H1 (cell line): ENCODE data around the gene PSMD6. TPM values are rescaled to one million over a fixed set of nuclear protein-coding genes. Genes with fewer than 3 reads are reported as not detected.

Source experiments
- CTCF ChIA-PET: fragments of 300-600 bp; sonication (Branson Sonifier 250); formaldehyde crosslinking; loops from one replicate; lab custom pipeline; 2021; ENCODE audit not compliant: partially characterized antibody; lab: Charles Lee
- POLR2A ChIA-PET: fragments of 300-600 bp; sonication (Branson Sonifier 250); formaldehyde crosslinking; loops from one replicate; lab custom pipeline; 2021; ENCODE audit warnings: inconsistent platforms; ENCODE audit not compliant: partially characterized antibody; lab: Charles Lee
- DNase-seq, 2 experiments: peaks; one replicate each; pipeline versions ENCODE4 v3.0.0 to v3.0.0-alpha.2; 2010 to 2022; ENCODE audit warnings: low spot score in 2 of 2, low read depth in 1 of 2, mixed read lengths in 1 of 2
- FAIRE-seq: peaks from 2 replicates; lab custom pipeline; 2011; peaks lifted over from hg19 to GRCh38; lab: Jason Lieb, UNC
- H2AFZ ChIP-seq: 2 replicates; pipeline ENCODE4 v1.8.1; 2012; ENCODE audit warnings: low read length, inconsistent platforms
- H2AK5ac ChIP-seq: 2 replicates; pipeline ENCODE4 v1.6.1; 2013; ENCODE audit warnings: low read depth, low read length
- H2BK120ac ChIP-seq: replicated peaks from 2 replicates; pipeline ENCODE3; 2013; ENCODE audit warnings: low read depth, low read length, inconsistent platforms
- H2BK12ac ChIP-seq: 2 replicates; pipeline ENCODE4 v1.6.1; 2013; ENCODE audit warnings: low read depth, low read length
- H2BK15ac ChIP-seq: 2 replicates; pipeline ENCODE4 v1.6.1; 2013; ENCODE audit warnings: low read length
- H2BK20ac ChIP-seq: 2 replicates; pipeline ENCODE4 v1.6.1; 2013; ENCODE audit warnings: low read length
- H2BK5ac ChIP-seq: 2 replicates; pipeline ENCODE4 v1.6.1; 2013; ENCODE audit warnings: low read depth, low read length
- H3K14ac ChIP-seq: 2 replicates; pipeline ENCODE4 v1.6.1; 2013; ENCODE audit warnings: inconsistent platforms; ENCODE audit not compliant: insufficient read length
- H3K18ac ChIP-seq: 2 replicates; pipeline ENCODE4 v1.6.1; 2013; ENCODE audit warnings: low read length; ENCODE audit errors: extremely low read depth
- H3K23ac ChIP-seq: 2 replicates; pipeline ENCODE4 v1.6.1; 2013; ENCODE audit warnings: inconsistent platforms; ENCODE audit not compliant: insufficient read length
- H3K23me2 ChIP-seq: 2 replicates; pipeline ENCODE4 v1.6.1; 2013; ENCODE audit warnings: low read depth, low read length
- H3K27ac ChIP-seq: 2 replicates; pipeline ENCODE4 v1.6.1; 2011; ENCODE audit warnings: low read depth, low read length, inconsistent platforms
- H3K27me3 ChIP-seq, 4 experiments: replicated peaks in 1 of 4; 1 replicate in 1 of 4; 2 replicates in 3 of 4; pipeline versions ENCODE4 v1.6.1 to v1.8.1; 2011 to 2013; ENCODE audit warnings: low read length in 3 of 4, mild to moderate bottlenecking in 3 of 4, inconsistent platforms in 2 of 4, mixed read lengths in 2 of 4, moderate library complexity in 1 of 4; ENCODE audit not compliant: control insufficient read depth in 3 of 4, insufficient read depth in 3 of 4; ENCODE audit errors: extremely low read depth in 1 of 4
- H3K36me3 ChIP-seq, 4 experiments: 2 replicates each; pipeline versions ENCODE4 v1.6.1 to v1.8.1; 2011 to 2013; ENCODE audit warnings: mild to moderate bottlenecking in 4 of 4, low read length in 3 of 4, moderate library complexity in 2 of 4, control low read depth in 1 of 4, inconsistent platforms in 1 of 4; ENCODE audit not compliant: insufficient read depth in 4 of 4, control insufficient read depth in 2 of 4
- H3K4ac ChIP-seq: replicated peaks from 2 replicates; pipeline ENCODE3; 2013; ENCODE audit warnings: low read length, low read depth, mixed read lengths, inconsistent platforms; ENCODE audit not compliant: insufficient read length
- H3K4me1 ChIP-seq, 4 experiments: replicated peaks in 1 of 4; 1 replicate in 1 of 4; 2 replicates in 3 of 4; pipeline versions ENCODE4 v1.6.1 to v1.8.1; 2011 to 2013; ENCODE audit warnings: low read length in 3 of 4, inconsistent platforms in 2 of 4, mixed read lengths in 1 of 4; ENCODE audit not compliant: insufficient read depth in 4 of 4, control insufficient read depth in 3 of 4
- H3K4me2 ChIP-seq, 2 experiments: 2 replicates each; pipeline versions ENCODE4 v1.6.1 to v1.8.1; 2011 to 2013; ENCODE audit warnings: low read depth in 2 of 2, low read length in 2 of 2, control low read depth in 1 of 2, inconsistent platforms in 1 of 2, mild to moderate bottlenecking in 1 of 2; ENCODE audit not compliant: insufficient read depth in 1 of 2
- H3K4me3 ChIP-seq, 4 experiments: fragments of 200-600, 300-600 bp in 1 of 4; sonication (generic), shearing (Covaris generic), sonication (Bioruptor Twin) in 1 of 4; 2 replicates each; pipeline versions ENCODE4 v1.5.1 to v1.8.1; 2011 to 2016; ENCODE audit warnings: low read length in 4 of 4, low read depth in 3 of 4, control low read depth in 2 of 4, inconsistent platforms in 2 of 4, mild to moderate bottlenecking in 2 of 4, mixed read lengths in 1 of 4, moderate library complexity in 1 of 4; ENCODE audit not compliant: insufficient read depth in 2 of 4; ENCODE audit errors: extremely low read depth in 1 of 4
- H3K56ac ChIP-seq: replicated peaks from 2 replicates; pipeline ENCODE3; 2013; ENCODE audit warnings: low read depth, mild to moderate bottlenecking, mixed read lengths, low read length, inconsistent platforms; ENCODE audit not compliant: insufficient read length
- H3K79me1 ChIP-seq: 2 replicates; pipeline ENCODE4 v1.6.1; 2013; ENCODE audit warnings: low read depth, low read length, control low read depth
- H3K79me2 ChIP-seq, 2 experiments: 2 replicates each; pipeline versions ENCODE4 v1.6.1 to v1.8.1; 2012 to 2013; ENCODE audit warnings: low read length in 2 of 2, mild to moderate bottlenecking in 2 of 2, inconsistent platforms in 1 of 2; ENCODE audit not compliant: insufficient read depth in 2 of 2, control insufficient read depth in 1 of 2
- H3K9ac ChIP-seq, 4 experiments: replicated peaks in 1 of 4; 1 replicate in 1 of 4; 2 replicates in 3 of 4; pipeline versions ENCODE4 v1.6.1 to v1.8.1; 2011 to 2013; ENCODE audit warnings: low read depth in 3 of 4, low read length in 3 of 4, control low read depth in 2 of 4, mild to moderate bottlenecking in 2 of 4, moderate library complexity in 2 of 4, inconsistent platforms in 1 of 4; ENCODE audit errors: extremely low read depth in 1 of 4
- H3K9me3 ChIP-seq, 2 experiments: 2 replicates each; pipeline versions ENCODE4 v1.6.1 to v1.8.1; 2012 to 2013; ENCODE audit warnings: mild to moderate bottlenecking in 2 of 2, moderate library complexity in 2 of 2, control low read depth in 1 of 2, inconsistent platforms in 1 of 2, low read depth in 1 of 2, low read length in 1 of 2, mixed read lengths in 1 of 2; ENCODE audit not compliant: insufficient read depth in 2 of 2
- H4K20me1 ChIP-seq, 2 experiments: replicated peaks in 1 of 2; 2 replicates each; pipeline versions ENCODE3 to v1.8.1; 2011 to 2013; ENCODE audit warnings: inconsistent platforms in 2 of 2, low read length in 2 of 2, mild to moderate bottlenecking in 1 of 2; ENCODE audit not compliant: insufficient read depth in 2 of 2, control insufficient read depth in 1 of 2
- H4K5ac ChIP-seq: 2 replicates; pipeline ENCODE4 v1.6.1; 2013; ENCODE audit warnings: low read length, low read depth, mixed read lengths, inconsistent platforms; ENCODE audit not compliant: insufficient read length
- H4K8ac ChIP-seq: 2 replicates; pipeline ENCODE4 v1.8.0; 2013; ENCODE audit warnings: mild to moderate bottlenecking, moderate library complexity, low read length, inconsistent platforms; ENCODE audit not compliant: insufficient read depth; ENCODE audit errors: extremely low read depth
- H4K91ac ChIP-seq: replicated peaks from 2 replicates; pipeline ENCODE3; 2013; ENCODE audit warnings: low read length, mixed read lengths, inconsistent platforms; ENCODE audit not compliant: insufficient read length
- KDM1A ChIP-seq: fragments of 200-600, 300-600 bp; sonication (generic); IDR thresholded peaks from 2 replicates; pipeline ENCODE4 v1.7.1; 2016; ENCODE audit warnings: mild to moderate bottlenecking, low read length, borderline replicate concordance
- MAFK ChIP-seq: IDR thresholded peaks from 2 replicates; pipeline ENCODE4 v1.6.1; 2012; ENCODE audit warnings: low read depth, mild to moderate bottlenecking, improper control_type of control experiment, low read length
- SIN3A ChIP-seq, 2 experiments: IDR thresholded peaks in 1 of 2; conservative IDR thresholded peaks in 1 of 2; 2 replicates each; pipeline ENCODE4 v1.6.1; 2011 to 2012; ENCODE audit warnings: low read length in 2 of 2, improper control_type of control experiment in 1 of 2, low read depth in 1 of 2, mild to moderate bottlenecking in 1 of 2
- WGBS, 2 experiments: shearing (Covaris generic) in 1 of 2; methylation state at CpG; one replicate each; pipeline versions ENCODE4 v1.1.6 to v1.1.7; 2013 to 2015; ENCODE audit warnings: low lambda C conversion rate in 2 of 2, mixed read lengths in 2 of 2, inconsistent platforms in 1 of 2, low coverage in 1 of 2, missing lambda C conversion rate in 1 of 2; ENCODE audit not compliant: insufficient replicate concordance in 2 of 2, insufficient coverage in 1 of 2, insufficient read length in 1 of 2; ENCODE audit errors: extremely low coverage in 1 of 2, missing lambda C conversion rate in 1 of 2; 5-methylcytosine and 5-hydroxymethylcytosine counted together
- polyA plus RNA-seq, 7 experiments: library from polyadenylated mRNA; depleted of rRNA in 3 of 7; stranded (reverse) in 5 of 7; unstranded in 2 of 7; fragments of >200 nt in 5 of 7; fragments of 200-250 nt in 2 of 7; gene quantifications; 1 replicate in 5 of 7; 2 replicates in 1 of 7; 4 replicates in 1 of 7; pipeline versions ENCODE4 v1.2.1 to v1.2.3, GENCODE V29; 2011 to 2013; ENCODE audit warnings: missing spikeins in 2 of 7, mixed read lengths in 2 of 7
- total RNA-seq: library from RNA; stranded (reverse); fragmentation: NEBNext Ultra II Directional; extraction: Animal tissue kit (Norgen Biotek cat#: 25700); gene quantifications from 2 replicates; pipeline ENCODE4 v1.2.1, GENCODE V29; 2021

PSMD6 gene
- total and polyA plus RNA-seq, 2 of the 8 experiments (the other 6 are each of a cell fraction or from before 2014, with no cell fraction given), result 43.7 to 104 TPM

- Histone ChIP-seq H3K56ac (no peak overlapping the region), H4K91ac (no peak overlapping the region), H2BK20ac (no peak overlapping the region), H3K27ac (no peak overlapping the region), H2BK120ac (no peak overlapping the region), H4K5ac (no peak overlapping the region), H3K36me3 (no peaks in the 10 kb centered on the region), H2AFZ (no peak overlapping the region), H3K4me1 (peaks cover 3 to 26% (median 19%) of the 10 kb centered on the region in 4 experiments; a peak in 6 of 7 replicates), H3K14ac (no peak overlapping the region), H3K79me1 (no peaks in the 10 kb centered on the region), H2BK15ac (no peak overlapping the region), H4K8ac (no peak overlapping the region), H3K4me3 (no peak overlapping the region), H3K23me2 (no peaks in the 10 kb centered on the region), H3K9ac (peak overlapping the region in 1 of 4 experiments; percentile 39; a peak in 1 of 7 replicates), H3K4me2 (peak overlapping the region in 1 of 2 experiments; percentile 4; a peak in 2 of 4 replicates), H3K79me2 (no peaks in the 10 kb centered on the region), H3K9me3 (no peaks in the 10 kb centered on the region), H3K23ac (no peak overlapping the region), H4K20me1 (no peaks in the 10 kb centered on the region), H2AK5ac (no peak overlapping the region), H3K27me3 (no peaks in the 10 kb centered on the region), H3K4ac (no peak overlapping the region), H2BK12ac (no peak overlapping the region; the same call in 1 of the 2 replicates), H2BK5ac (no peak overlapping the region; the same call in 1 of the 2 replicates), H3K18ac (peak overlapping the region; percentile 26; the same call in 1 of the 2 replicates)
- CTCF ChIA-PET, result interaction anchor here (1.2 to 1.8 kb wide), 5 partner anchors 13 to 434 kb away, joined by 3 to 4 read pairs (median 3); no protein-coding TSS in a partner anchor
- POLR2A ChIA-PET, result interaction anchor here (0.6 kb wide), 1 partner anchor 17 kb away, joined by 5 read pairs; no protein-coding TSS in a partner anchor
- DNase-seq (no peak), FAIRE-seq (peak; percentile 60)
- TF ChIP-seq KDM1A (peak; percentile 84; the same call in 1 of the 2 replicates), MAFK (no peak), SIN3A (conservative IDR thresholded peaks at IDR 0.05 in 1 of 2, IDR thresholded peaks at IDR 0.05 in 1 of 2; ENCODE audit: low read depth in 1 of 2, low read length in 2 of 2) (no peak)
- 75% methylated on average over 3 of the region's 3 CpGs; no CpG with 5 or more reads in 1 of the 2 experiments for WGBS, 2 experiments
Measured at GRCh38 chr3:64049136-64049535, 25.8 kb upstream of the PSMD6 start.
